Fibroblast of mammary gland (primary cell): ENCODE measurements around the gene ADORA2B.
"Not testable (repeated sequence)": the region's sequence is repeated elsewhere in the genome, so short reads cannot be mapped to it uniquely, and the experiment has no call there.

Experiments used
- DNase-seq: peaks from one replicate; pipeline ENCODE4 v3.0.0-alpha.2; 2010; ENCODE audit warnings: low read depth
- H3K4me3 ChIP-seq: 2 replicates; pipeline ENCODE4 v1.5.1; 2011; ENCODE audit warnings: low read depth, mild to moderate bottlenecking, low read length, moderate library complexity; ENCODE audit not compliant: control insufficient read depth
- TF ChIP-seq, protein P1 (sequence below): conservative IDR thresholded peaks from 2 replicates; pipeline ENCODE4 v1.5.1; 2011; ENCODE audit warnings: low read depth, low read length, inconsistent platforms; ENCODE audit not compliant: control insufficient read depth, insufficient read depth

Gene ADORA2B

DNA sequence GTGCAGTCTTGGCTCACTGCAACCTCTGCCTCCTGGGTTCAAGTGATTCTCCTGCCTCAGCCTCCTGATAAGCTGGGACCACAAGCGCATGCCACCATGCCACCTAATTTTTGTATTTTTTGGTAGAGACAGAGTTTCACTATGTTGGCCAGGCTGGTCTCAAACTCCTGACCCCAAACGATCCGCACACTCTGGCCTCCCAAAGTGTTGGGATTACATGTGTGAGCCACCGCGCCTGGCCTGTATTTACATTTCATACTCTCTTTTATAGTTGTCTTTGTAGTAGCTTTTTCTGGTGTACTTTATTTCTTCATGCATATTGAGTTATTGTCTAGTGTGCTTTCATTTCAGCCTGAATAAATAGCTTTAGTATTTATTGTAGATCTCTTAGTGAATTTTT lies 10.1 kb upstream of the ADORA2B start:
- no peak for DNase-seq
- TF ChIP-seq, protein P1, sequence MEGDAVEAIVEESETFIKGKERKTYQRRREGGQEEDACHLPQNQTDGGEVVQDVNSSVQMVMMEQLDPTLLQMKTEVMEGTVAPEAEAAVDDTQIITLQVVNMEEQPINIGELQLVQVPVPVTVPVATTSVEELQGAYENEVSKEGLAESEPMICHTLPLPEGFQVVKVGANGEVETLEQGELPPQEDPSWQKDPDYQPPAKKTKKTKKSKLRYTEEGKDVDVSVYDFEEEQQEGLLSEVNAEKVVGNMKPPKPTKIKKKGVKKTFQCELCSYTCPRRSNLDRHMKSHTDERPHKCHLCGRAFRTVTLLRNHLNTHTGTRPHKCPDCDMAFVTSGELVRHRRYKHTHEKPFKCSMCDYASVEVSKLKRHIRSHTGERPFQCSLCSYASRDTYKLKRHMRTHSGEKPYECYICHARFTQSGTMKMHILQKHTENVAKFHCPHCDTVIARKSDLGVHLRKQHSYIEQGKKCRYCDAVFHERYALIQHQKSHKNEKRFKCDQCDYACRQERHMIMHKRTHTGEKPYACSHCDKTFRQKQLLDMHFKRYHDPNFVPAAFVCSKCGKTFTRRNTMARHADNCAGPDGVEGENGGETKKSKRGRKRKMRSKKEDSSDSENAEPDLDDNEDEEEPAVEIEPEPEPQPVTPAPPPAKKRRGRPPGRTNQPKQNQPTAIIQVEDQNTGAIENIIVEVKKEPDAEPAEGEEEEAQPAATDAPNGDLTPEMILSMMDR: no peak
- no peak overlapping the region for H3K4me3 ChIP-seq

GRCh38 chr17:15935891-15936290 lies 9.0 kb upstream of the ADORA2B start:
- no peak for DNase-seq
- TF ChIP-seq, protein P1: no peak
- no peak overlapping the region for H3K4me3 ChIP-seq

GRCh38 chr17:15936481-15936880 lies 8.4 kb upstream of the ADORA2B start:
- DNase-seq, H3K4me3 ChIP-seq: not testable (repeated sequence)

DNA sequence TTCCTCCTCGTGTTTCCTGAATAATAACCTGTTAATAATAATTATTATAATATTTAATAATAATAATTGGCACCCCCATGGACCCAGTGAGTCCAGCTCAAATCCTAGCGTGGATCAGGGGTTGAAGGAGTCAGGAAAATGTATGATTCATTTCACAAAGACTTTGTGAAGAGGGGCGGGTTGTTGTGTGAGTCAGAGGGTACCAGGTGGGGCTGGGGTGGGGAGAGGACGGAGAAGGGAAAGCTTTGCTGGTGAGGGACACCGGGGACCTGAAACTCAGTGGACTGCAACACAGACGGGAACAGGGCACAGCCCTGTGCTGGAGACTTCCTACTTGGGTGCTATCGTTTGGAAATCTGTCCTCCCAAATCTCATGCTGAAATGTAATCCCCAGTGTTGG lies 3.1 kb upstream of the ADORA2B start:
- H3K4me3 ChIP-seq: no peak overlapping the region
- DNase-seq: peak; percentile 53
- TF ChIP-seq, protein P1: no peak

DNA sequence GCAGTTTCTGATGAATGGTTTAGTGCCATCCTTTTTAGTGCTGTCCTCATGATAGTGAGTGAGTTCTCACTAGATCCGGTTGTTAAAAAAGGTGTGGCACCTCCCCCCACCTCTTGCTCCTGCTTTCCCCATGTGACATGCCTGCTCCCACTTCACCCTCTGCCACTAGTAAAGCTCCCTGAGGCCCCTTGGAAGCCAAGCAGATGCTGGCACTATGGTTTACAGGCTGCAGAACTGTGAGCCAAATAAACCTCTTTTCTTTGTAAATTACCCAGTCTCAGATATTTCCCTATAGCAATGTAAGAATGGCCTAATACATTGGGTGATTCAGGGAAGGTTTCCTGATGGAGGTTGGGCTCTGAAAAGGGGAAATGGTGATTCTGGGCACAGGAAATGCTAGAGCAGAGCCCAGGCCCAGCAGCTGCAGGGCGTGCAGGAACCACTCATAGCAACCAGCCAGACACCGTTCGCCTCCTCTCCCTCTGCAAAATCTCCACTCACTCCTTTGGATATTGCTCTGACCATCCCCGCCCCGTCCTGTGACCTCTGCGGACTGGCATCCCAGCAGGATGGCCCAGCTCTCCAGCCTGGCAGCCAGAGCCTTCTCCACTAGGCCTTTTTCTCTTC lies 2.6 kb upstream of the ADORA2B start:
- H3K4me3 ChIP-seq: no peak overlapping the region
- DNase-seq: no peak
- TF ChIP-seq, protein P1: no peak

DNA sequence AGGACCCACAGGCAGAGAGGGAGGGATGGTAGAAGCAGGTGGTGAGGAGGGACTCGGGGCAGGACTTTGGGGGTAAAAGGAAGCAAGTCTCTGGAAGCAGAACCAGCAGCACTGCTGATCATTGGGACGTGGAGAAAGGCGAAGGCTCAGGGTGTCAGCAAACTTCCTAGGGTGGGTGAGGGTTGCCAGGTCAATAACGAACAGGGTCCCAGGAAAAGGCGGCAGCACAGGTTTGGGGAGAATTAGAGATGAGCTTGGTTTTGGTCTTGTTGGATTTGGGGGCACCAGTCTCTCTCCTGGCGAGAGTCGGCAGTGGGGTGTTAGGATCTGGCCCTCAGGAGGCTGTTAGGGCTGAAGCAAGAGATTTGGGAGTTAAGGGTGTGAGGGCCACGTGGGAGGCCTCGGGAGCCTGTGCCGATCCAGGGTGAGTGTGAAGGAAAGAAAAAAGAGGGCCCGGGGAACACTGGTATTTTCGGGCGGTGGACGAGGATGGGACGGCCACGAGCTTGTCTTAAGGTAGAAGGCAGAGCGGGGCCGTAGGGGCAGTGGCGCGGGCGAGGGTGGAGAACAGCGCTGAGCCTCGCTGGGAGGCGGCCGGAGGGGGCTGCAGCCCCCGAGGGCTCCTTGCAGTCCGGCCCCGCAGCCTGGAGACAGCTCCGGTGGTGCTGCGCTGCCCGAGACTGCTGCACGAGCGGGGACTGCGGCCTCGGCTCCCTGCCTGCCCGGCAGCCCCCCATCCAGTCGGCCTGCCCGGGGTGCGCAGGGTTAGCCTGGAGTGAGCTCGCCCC lies 765 bp upstream of the ADORA2B start:
- H3K4me3 ChIP-seq: peak overlapping the region; percentile 67
- TF ChIP-seq, protein P1: no peak
- DNase-seq: no peak

- TF ChIP-seq, protein P1: no peak
- peak overlapping the region; percentile 67 for H3K4me3 ChIP-seq
- no peak for DNase-seq
Measured at GRCh38 chr17:15945527-15946191, 729 bp downstream of the ADORA2B start.
